HepG2 (cell line): ENCODE results near the gene U2AF1L4. TPM values are rescaled to one million over a fixed set of nuclear protein-coding genes. Genes with fewer than 3 reads are reported as not detected.
A peak's percentile ranks its signal among the peaks of the same experiment; 100 is the strongest.

Experiments used
- ELF3 ChIP-seq: IDR thresholded peaks from 2 replicates; pipeline ENCODE4 v1.6.1; 2016; ENCODE audit warnings: missing genetic modification reagents, missing compliant biosample characterization
- GMEB2 ChIP-seq: IDR thresholded peaks from 2 replicates; pipeline ENCODE4 v1.6.1; 2016; ENCODE audit warnings: missing biosample characterization, missing genetic modification reagents, low read depth
- MLX ChIP-seq: IDR thresholded peaks from 2 replicates; pipeline ENCODE4 v1.6.1; 2016
- RAD51 ChIP-seq: fragments of 450-650 bp; IDR thresholded peaks from 2 replicates; pipeline ENCODE4 v1.6.1; 2016; ENCODE audit warnings: borderline replicate concordance
- RARA ChIP-seq: IDR thresholded peaks from 2 replicates; pipeline ENCODE4 v1.6.1; 2016; ENCODE audit warnings: missing genetic modification reagents, missing compliant biosample characterization
- RCOR2 ChIP-seq: IDR thresholded peaks from 2 replicates; pipeline ENCODE4 v1.6.1; 2016; ENCODE audit warnings: missing biosample characterization, missing genetic modification reagents
- RFX3 ChIP-seq: IDR thresholded peaks from 2 replicates; pipeline ENCODE4 v1.6.1; 2016; ENCODE audit warnings: missing biosample characterization, missing genetic modification reagents
- STAT5B ChIP-seq: sonication (generic); formaldehyde crosslinking; IDR thresholded peaks from 2 replicates; pipeline ENCODE4 v1.4.0; 2020; ENCODE audit warnings: missing genetic modification reagents
- ZMYM3 ChIP-seq: sonication (generic); formaldehyde crosslinking; IDR thresholded peaks from 2 replicates; pipeline ENCODE4 v1.5.1; 2020; ENCODE audit warnings: mild to moderate bottlenecking, missing genetic modification reagents
- ZNF207 ChIP-seq: fragments of 450-650 bp; IDR thresholded peaks from 2 replicates; pipeline ENCODE4 v1.6.1; 2016; ENCODE audit warnings: antibody characterized with exemption, borderline replicate concordance
- ZNF281 ChIP-seq: sonication (generic); formaldehyde crosslinking; IDR thresholded peaks from 2 replicates; pipeline ENCODE4 v1.4.0; 2020; ENCODE audit warnings: missing genetic modification reagents, borderline replicate concordance
- ZNF414 ChIP-seq: sonication (generic); formaldehyde crosslinking; IDR thresholded peaks from 2 replicates; pipeline ENCODE4 v1.5.0; 2020; ENCODE audit warnings: missing genetic modification reagents
- polyA plus RNA-seq, 8 experiments: library from polyadenylated mRNA; depleted of rRNA in 3 of 8; stranded (reverse) in 7 of 8; unstranded in 1 of 8; fragments of >200 nt; fragmentation: Illumina TruSeq in 4 of 8; extraction: Trizol in 4 of 8; gene quantifications; 2 replicates each; pipeline versions ENCODE4 v1.2.1 to v1.2.3, GENCODE V29; 2011 to 2016; ENCODE audit warnings: low read depth in 4 of 8, missing spikeins in 1 of 8, mixed read lengths in 1 of 8; ENCODE audit not compliant: insufficient read depth in 1 of 8
- total RNA-seq, 5 experiments: library from RNA; depleted of rRNA; stranded (reverse); fragments of >200 nt; fragmentation: Illumina TruSeq; extraction: Trizol; gene quantifications; 2 replicates each; pipeline ENCODE4 v1.2.3, GENCODE V29; 2016; ENCODE audit warnings: low read depth in 1 of 5
- TF ChIP-seq, protein P1 (sequence below): sonication (generic); formaldehyde crosslinking; IDR thresholded peaks from 2 replicates; pipeline ENCODE4 v1.4.0; 2020; ENCODE audit warnings: missing genetic modification reagents
- TF ChIP-seq, protein P2 (sequence below): sonication (generic); formaldehyde crosslinking; IDR thresholded peaks from 2 replicates; pipeline ENCODE4 v1.8.0; 2022; ENCODE audit warnings: mild to moderate bottlenecking, missing genetic modification reagents, moderate library complexity
- TF ChIP-seq, protein P3 (sequence below): sonication (generic); formaldehyde crosslinking; IDR thresholded peaks from 2 replicates; pipeline ENCODE4 v1.5.1; 2020; ENCODE audit warnings: missing genetic modification reagents, mild to moderate bottlenecking, borderline replicate concordance

The U2AF1L4 gene
- total and polyA plus RNA-seq, 2 of the 13 experiments (the other 11 are each of a cell fraction or from before 2014, with no cell fraction given) = 7.9 to 15.4 TPM

- TF ChIP-seq GMEB2 (CRISPR knock-in tag) = no peak
- TF ChIP-seq ZMYM3 (CRISPR knock-in tag) = no peak
- 0 out of 2 replicates have a peak, but pooled peaks have one; percentile 33 for TF ChIP-seq ZNF414 (CRISPR knock-in tag)
- no peak for TF ChIP-seq RAD51
- TF ChIP-seq, protein P1, sequence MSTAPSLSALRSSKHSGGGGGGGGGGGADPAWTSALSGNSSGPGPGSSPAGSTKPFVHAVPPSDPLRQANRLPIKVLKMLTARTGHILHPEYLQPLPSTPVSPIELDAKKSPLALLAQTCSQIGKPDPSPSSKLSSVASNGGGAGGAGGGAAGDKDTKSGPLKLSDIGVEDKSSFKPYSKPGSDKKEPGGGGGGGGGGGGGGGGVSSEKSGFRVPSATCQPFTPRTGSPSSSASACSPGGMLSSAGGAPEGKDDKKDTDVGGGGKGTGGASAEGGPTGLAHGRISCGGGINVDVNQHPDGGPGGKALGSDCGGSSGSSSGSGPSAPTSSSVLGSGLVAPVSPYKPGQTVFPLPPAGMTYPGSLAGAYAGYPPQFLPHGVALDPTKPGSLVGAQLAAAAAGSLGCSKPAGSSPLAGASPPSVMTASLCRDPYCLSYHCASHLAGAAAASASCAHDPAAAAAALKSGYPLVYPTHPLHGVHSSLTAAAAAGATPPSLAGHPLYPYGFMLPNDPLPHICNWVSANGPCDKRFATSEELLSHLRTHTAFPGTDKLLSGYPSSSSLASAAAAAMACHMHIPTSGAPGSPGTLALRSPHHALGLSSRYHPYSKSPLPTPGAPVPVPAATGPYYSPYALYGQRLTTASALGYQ = no peak
- TF ChIP-seq ZNF281 = no peak
- TF ChIP-seq, protein P2, sequence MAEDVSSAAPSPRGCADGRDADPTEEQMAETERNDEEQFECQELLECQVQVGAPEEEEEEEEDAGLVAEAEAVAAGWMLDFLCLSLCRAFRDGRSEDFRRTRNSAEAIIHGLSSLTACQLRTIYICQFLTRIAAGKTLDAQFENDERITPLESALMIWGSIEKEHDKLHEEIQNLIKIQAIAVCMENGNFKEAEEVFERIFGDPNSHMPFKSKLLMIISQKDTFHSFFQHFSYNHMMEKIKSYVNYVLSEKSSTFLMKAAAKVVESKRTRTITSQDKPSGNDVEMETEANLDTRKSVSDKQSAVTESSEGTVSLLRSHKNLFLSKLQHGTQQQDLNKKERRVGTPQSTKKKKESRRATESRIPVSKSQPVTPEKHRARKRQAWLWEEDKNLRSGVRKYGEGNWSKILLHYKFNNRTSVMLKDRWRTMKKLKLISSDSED (CRISPR knock-in tag) = no peak
- TF ChIP-seq ZNF207 = no peak
- no peak for TF ChIP-seq MLX (CRISPR knock-in tag)
- no peak for TF ChIP-seq RFX3
- TF ChIP-seq RCOR2 (CRISPR knock-in tag) = 0 out of 2 replicates have a peak, but pooled peaks have one; percentile 37
- TF ChIP-seq STAT5B (CRISPR knock-in tag) = no peak
- TF ChIP-seq, protein P3, sequence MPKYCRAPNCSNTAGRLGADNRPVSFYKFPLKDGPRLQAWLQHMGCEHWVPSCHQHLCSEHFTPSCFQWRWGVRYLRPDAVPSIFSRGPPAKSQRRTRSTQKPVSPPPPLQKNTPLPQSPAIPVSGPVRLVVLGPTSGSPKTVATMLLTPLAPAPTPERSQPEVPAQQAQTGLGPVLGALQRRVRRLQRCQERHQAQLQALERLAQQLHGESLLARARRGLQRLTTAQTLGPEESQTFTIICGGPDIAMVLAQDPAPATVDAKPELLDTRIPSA (CRISPR knock-in tag) = no peak
- TF ChIP-seq RARA (CRISPR knock-in tag) = no peak
- 0 out of 2 replicates have a peak, but pooled peaks have one; percentile 44 for TF ChIP-seq ELF3 (CRISPR knock-in tag)
These were observed 51.2 kb downstream of the U2AF1L4 start (continued) for GRCh38 chr19:35693835-35694599.
